Neural progenitor cell (in vitro differentiated cells): ENCODE results near the gene TRIO. TPM values are rescaled to one million over a fixed set of nuclear protein-coding genes. Genes with fewer than 3 reads are reported as not detected.

Experiments
- DNase-seq: peaks from one replicate; pipeline ENCODE4 v3.0.0-alpha.2; 2016; ENCODE audit warnings: low spot score
- H2AFZ ChIP-seq: fragments of 200-600 bp; sonication (generic); replicated peaks from 2 replicates; pipeline ENCODE4 v1.6.1; 2016; ENCODE audit warnings: antibody characterized with exemption
- H3F3A ChIP-seq: fragments of 200-600 bp; sonication (generic); 2 replicates; pipeline ENCODE4 v1.6.1; 2016; ENCODE audit warnings: antibody characterized with exemption, low read depth
- H3K27ac ChIP-seq: fragments of 200-600 bp; sonication (generic); 2 replicates; pipeline ENCODE4 v1.5.1; 2016; ENCODE audit warnings: mild to moderate bottlenecking
- H3K27me3 ChIP-seq: fragments of 200-600 bp; sonication (generic); 2 replicates; pipeline ENCODE4 v1.6.1; 2016; ENCODE audit warnings: mild to moderate bottlenecking, moderate library complexity
- H3K36me3 ChIP-seq: fragments of 200-600 bp; sonication (generic); 2 replicates; pipeline ENCODE4 v1.5.1; 2016
- H3K4me1 ChIP-seq: fragments of 200-600 bp; sonication (generic); 2 replicates; pipeline ENCODE4 v1.6.1; 2016; ENCODE audit warnings: mixed run types
- H3K4me2 ChIP-seq: fragments of 200-600 bp; sonication (generic); 2 replicates; pipeline ENCODE4 v1.6.1; 2016
- H3K4me3 ChIP-seq: fragments of 200-600 bp; sonication (generic); 2 replicates; pipeline ENCODE4 v1.5.1; 2016
- H3K79me2 ChIP-seq: fragments of 200-600 bp; sonication (generic); 2 replicates; pipeline ENCODE4 v1.6.1; 2016; ENCODE audit warnings: low read depth
- H3K9ac ChIP-seq: fragments of 200-600 bp; sonication (generic); 2 replicates; pipeline ENCODE4 v1.6.1; 2016
- H3K9me3 ChIP-seq: fragments of 200-600 bp; sonication (generic); 2 replicates; pipeline ENCODE4 v1.5.1; 2016; ENCODE audit warnings: low read depth
- H4K20me1 ChIP-seq: fragments of 200-600 bp; sonication (generic); 2 replicates; pipeline ENCODE4 v1.6.1; 2016; ENCODE audit warnings: low read depth
- H3K27ac Mint-ChIP-seq: 3 replicates; pipeline ENCODE4 v1.8.0; 2021; ENCODE audit warnings: mixed read lengths
- H3K27me3 Mint-ChIP-seq: 2 replicates; pipeline ENCODE4 v1.8.0; 2022; ENCODE audit warnings: low read depth, mild to moderate bottlenecking, inconsistent platforms, moderate library complexity, mixed read lengths; ENCODE audit not compliant: insufficient read depth
- H3K36me3 Mint-ChIP-seq: 3 replicates; pipeline ENCODE4 v1.8.0; 2021; ENCODE audit warnings: mixed read lengths
- H3K4me1 Mint-ChIP-seq: 3 replicates; pipeline ENCODE4 v1.8.0; 2021; ENCODE audit warnings: mixed read lengths
- H3K4me3 Mint-ChIP-seq: 3 replicates; pipeline ENCODE4 v1.8.0; 2021; ENCODE audit warnings: mild to moderate bottlenecking, moderate library complexity, mixed read lengths
- H3K9me3 Mint-ChIP-seq: 3 replicates; pipeline ENCODE4 v1.8.0; 2020; ENCODE audit warnings: mixed read lengths
- CTCF ChIP-seq: fragments of 200-600 bp; sonication (generic); IDR thresholded peaks from 2 replicates; pipeline ENCODE4 v1.5.1; 2017; ENCODE audit warnings: antibody characterized with exemption, mild to moderate bottlenecking
- EZH2 ChIP-seq: fragments of 200-600 bp; sonication (generic); IDR thresholded peaks from 2 replicates; pipeline ENCODE4 v1.6.1; 2017; ENCODE audit warnings: antibody characterized with exemption, mild to moderate bottlenecking, moderate library complexity
- EZH2phosphoT487 ChIP-seq: fragments of 200-600 bp; sonication (generic); IDR thresholded peaks from 2 replicates; pipeline ENCODE4 v1.6.1; 2017; ENCODE audit warnings: antibody characterized with exemption
- total RNA-seq: library from RNA; depleted of rRNA; stranded (reverse); fragments of >200 nt; gene quantifications from 2 replicates; pipeline ENCODE4 v1.2.3, GENCODE V29; 2015; ENCODE audit warnings: low replicate concordance

The TRIO gene
- total RNA-seq, 1 donor from 2014 or later = 84.7 TPM

- Histone ChIP-seq H3K27ac (no peak overlapping the region), H4K20me1 (peaks cover 43% of the 10 kb centered on the region), H3K9me3 (no peaks in the 10 kb centered on the region), H3K36me3 (no peaks in the 10 kb centered on the region), H3K9ac (no peak overlapping the region), H3K4me2 (no peak overlapping the region), H3K4me1 (peaks cover 59% of the 10 kb centered on the region), H2AFZ (no peak overlapping the region), H3K79me2 (peaks cover 6% of the 10 kb centered on the region), H3K4me3 (no peak overlapping the region), H3F3A (peaks cover 28% of the 10 kb centered on the region), H3K27me3 (no peaks in the 10 kb centered on the region)
- no peak for DNase-seq
- TF ChIP-seq EZH2 (no peak), CTCF (no peak), EZH2phosphoT487 (no peak)
- no peak overlapping the region for H3K27ac Mint-ChIP-seq
- peaks cover 90% of the 10 kb centered on the region for H3K4me1 Mint-ChIP-seq
- peaks cover 5% of the 10 kb centered on the region for H3K36me3 Mint-ChIP-seq
- no peak overlapping the region for H3K4me3 Mint-ChIP-seq
- no peaks in the 10 kb centered on the region for H3K27me3 Mint-ChIP-seq
- H3K9me3 Mint-ChIP-seq = no peaks in the 10 kb centered on the region
These were observed 300.5 kb downstream of the TRIO start for GRCh38 chr5:14443671-14444093.

DNA sequence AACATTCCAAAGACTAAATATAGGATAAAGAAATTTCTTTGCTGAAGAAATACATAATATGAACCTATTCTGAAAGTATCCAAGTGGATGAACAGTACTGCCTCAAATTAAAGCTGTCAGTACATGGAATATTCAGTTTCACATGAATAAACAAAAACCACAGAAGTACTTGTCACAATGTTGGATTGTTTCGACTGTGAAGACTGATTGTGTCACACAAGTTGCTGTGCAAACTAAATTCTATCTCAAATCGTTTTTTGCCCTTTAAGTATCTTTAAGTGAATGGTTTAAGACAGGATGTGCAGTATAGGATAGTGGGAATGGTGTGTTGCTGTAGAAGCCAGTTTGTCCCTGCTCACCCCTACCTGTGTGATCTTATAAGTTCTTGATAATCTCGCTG lies 301.0 kb downstream of the TRIO start:
- Histone ChIP-seq H3K9ac (no peak overlapping the region), H4K20me1 (peaks cover 43% of the 10 kb centered on the region), H3K9me3 (no peaks in the 10 kb centered on the region), H3K36me3 (no peaks in the 10 kb centered on the region), H3K79me2 (peaks cover 6% of the 10 kb centered on the region), H3K4me3 (no peak overlapping the region), H3K4me1 (peaks cover 59% of the 10 kb centered on the region), H3F3A (peaks cover 28% of the 10 kb centered on the region), H3K27me3 (no peaks in the 10 kb centered on the region), H2AFZ (no peak overlapping the region), H3K27ac (no peak overlapping the region), H3K4me2 (no peak overlapping the region)
- H3K4me1 Mint-ChIP-seq = peaks cover 90% of the 10 kb centered on the region
- TF ChIP-seq CTCF = no peak
- H3K27me3 Mint-ChIP-seq = no peaks in the 10 kb centered on the region
- no peak for DNase-seq
- H3K27ac Mint-ChIP-seq = no peak overlapping the region
- no peak overlapping the region for H3K4me3 Mint-ChIP-seq
- no peaks in the 10 kb centered on the region for H3K9me3 Mint-ChIP-seq
- H3K36me3 Mint-ChIP-seq = peaks cover 3% of the 10 kb centered on the region

GRCh38 chr5:14445013-14445412 lies 301.9 kb downstream of the TRIO start:
- H3K27ac ChIP-seq = no peak overlapping the region
- H3K4me1 Mint-ChIP-seq = peaks cover 90% of the 10 kb centered on the region
- H3K27me3 ChIP-seq = no peaks in the 10 kb centered on the region
- peaks cover 5% of the 10 kb centered on the region for H3K36me3 Mint-ChIP-seq
- H2AFZ ChIP-seq = no peak overlapping the region
- peaks cover 53% of the 10 kb centered on the region for H3K4me1 ChIP-seq
- peak overlapping the region; percentile 4 for H3K4me3 Mint-ChIP-seq
- peaks cover 26% of the 10 kb centered on the region for H3F3A ChIP-seq
- H3K79me2 ChIP-seq = peaks cover 6% of the 10 kb centered on the region
- H3K27ac Mint-ChIP-seq = no peak overlapping the region
- H3K36me3 ChIP-seq = no peaks in the 10 kb centered on the region
- peaks cover 42% of the 10 kb centered on the region for H4K20me1 ChIP-seq
- H3K9me3 ChIP-seq = no peaks in the 10 kb centered on the region
- H3K4me2 ChIP-seq = no peak overlapping the region
- DNase-seq = no peak
- TF ChIP-seq EZH2phosphoT487 (no peak), CTCF (no peak), EZH2 (no peak)
- H3K9me3 Mint-ChIP-seq = no peaks in the 10 kb centered on the region
- H3K27me3 Mint-ChIP-seq = peaks cover under 1% of the 10 kb centered on the region
- no peak overlapping the region for H3K9ac ChIP-seq
- no peak overlapping the region for H3K4me3 ChIP-seq
